Esophagus muscularis mucosa (tissue), 4 donors: ENCODE measurements around the gene LKAAEAR1. TPM values are rescaled to one million over a fixed set of nuclear protein-coding genes. Genes with fewer than 3 reads are reported as not detected.

Experiments
- DNase-seq: peaks from one replicate; pipeline ENCODE4 v3.0.0-alpha.2; 2017; ENCODE audit errors: extremely low spot score
- H3K27ac ChIP-seq, 4 donors: fragments of 200-600 bp; sonication (generic); replicated peaks in 1 of 4; 1 replicate in 3 of 4; 2 replicates in 1 of 4; pipeline ENCODE4 v1.5.1; 2016 to 2019; ENCODE audit warnings: mild to moderate bottlenecking in 1 of 4
- H3K27me3 ChIP-seq, 4 donors: fragments of 200-600 bp; sonication (generic); one replicate each; pipeline versions ENCODE4 v1.5.1 to v1.6.0; 2016 to 2019
- H3K36me3 ChIP-seq, 4 donors: fragments of 200-600 bp; sonication (generic); one replicate each; pipeline ENCODE4 v1.5.1; 2016 to 2019
- H3K4me1 ChIP-seq, 4 donors: fragments of 200-600 bp; sonication (generic); one replicate each; pipeline ENCODE4 v1.5.1; 2016 to 2019
- H3K4me3 ChIP-seq, 4 donors: fragments of 200-600 bp; sonication (generic); 1 replicate in 2 of 4; 2 replicates in 2 of 4; pipeline ENCODE4 v1.5.1; 2016 to 2019; ENCODE audit warnings: mild to moderate bottlenecking in 4 of 4, moderate library complexity in 1 of 4
- H3K9me3 ChIP-seq, 4 donors: fragments of 200-600 bp; sonication (generic); 1 replicate in 3 of 4; 2 replicates in 1 of 4; pipeline ENCODE4 v1.5.1; 2016 to 2019
- CTCF ChIP-seq, 3 experiments: fragments of 200-600 bp in 2 of 3; fragments of 450-650 bp in 1 of 3; sonication (generic) in 2 of 3; IDR thresholded peaks; one replicate each; pipeline ENCODE4 v1.5.1; 2017 to 2019; ENCODE audit warnings: antibody characterized with exemption in 3 of 3, mild to moderate bottlenecking in 2 of 3, moderate library complexity in 1 of 3
- EP300 ChIP-seq: sonication (generic); formaldehyde crosslinking; IDR thresholded peaks from one replicate; pipeline ENCODE4 v1.6.1; 2017; ENCODE audit warnings: antibody characterized with exemption
- POLR2A ChIP-seq: fragments of 450-650 bp; IDR thresholded peaks from one replicate; pipeline ENCODE4 v1.6.1; 2017; ENCODE audit warnings: antibody characterized with exemption, moderate library complexity, mild to moderate bottlenecking, low read depth
- POLR2AphosphoS5 ChIP-seq, 2 donors: sonication (generic); formaldehyde crosslinking; IDR thresholded peaks; one replicate each; pipeline ENCODE4 v1.6.1; 2017; ENCODE audit warnings: antibody characterized with exemption in 2 of 2
- WGBS: methylation state at CpG from one replicate; pipeline ENCODE4 v1.1.5; 2018; 5-methylcytosine and 5-hydroxymethylcytosine counted together
- intact Hi-C: fragments of 100-400 bp; cut with DNase I; formaldehyde crosslinking; loops from one replicate; pipeline ENCODE4 v1.15.1; 2023
- total RNA-seq, 4 donors: library from RNA; depleted of rRNA; stranded (reverse); fragments of >200 nt; gene quantifications; one replicate each; pipeline versions ENCODE4 v1.1.0 to v1.2.1, GENCODE V29; 2016

The LKAAEAR1 gene
- total RNA-seq, 4 donors from 2014 or later, result not detected

- Histone ChIP-seq H3K36me3 (peaks cover 6 to 36% (median 33%) of the 10 kb centered on the region in 4 donors), H3K27ac (no peak overlapping the region), H3K27me3 (no peaks in the 10 kb centered on the region), H3K4me1 (peaks cover 26 to 33% (median 26%) of the 10 kb centered on the region in 4 donors), H3K9me3 (no peaks in the 10 kb centered on the region), H3K4me3 (peak overlapping the region; percentile 67 to 86 (median 76))
- TF ChIP-seq POLR2A (no peak), POLR2AphosphoS5 (IDR thresholded peaks at IDR 0.05) (no peak), EP300 (no peak), CTCF (IDR thresholded peaks at IDR 0.05) (no peak)
- 92% methylated on average over 7 of the region's 22 CpGs for WGBS
- no peak for DNase-seq
- intact Hi-C loops, result no loop called here
These were observed 7.9 kb downstream of the LKAAEAR1 start for GRCh38 chr20:64076061-64076997.

- H3K27me3 ChIP-seq, result no peaks in the 10 kb centered on the region
- WGBS, result 93% methylated on average over 12 of the region's 12 CpGs
- intact Hi-C loops, result no loop called here
- no peaks in the 10 kb centered on the region for H3K9me3 ChIP-seq
- H3K36me3 ChIP-seq, result peaks cover 6 to 40% (median 35%) of the 10 kb centered on the region in 4 donors
- no peak overlapping the region for H3K4me3 ChIP-seq
- peaks cover 24 to 32% (median 26%) of the 10 kb centered on the region in 4 donors for H3K4me1 ChIP-seq
- TF ChIP-seq EP300 (no peak), POLR2A (no peak), POLR2AphosphoS5 (IDR thresholded peaks at IDR 0.05) (no peak), CTCF (IDR thresholded peaks at IDR 0.05) (no peak)
- H3K27ac ChIP-seq, result no peak overlapping the region
- no peak for DNase-seq
These were observed 8.6 kb downstream of the LKAAEAR1 start for GRCh38 chr20:64075556-64075955.

- intact Hi-C loops, result no loop called here
- H3K4me3 ChIP-seq, result no peak overlapping the region
- H3K27ac ChIP-seq, result no peak overlapping the region
- no peak for TF ChIP-seq POLR2A
- TF ChIP-seq POLR2AphosphoS5 (IDR thresholded peaks at IDR 0.05), result no peak
- no peak for TF ChIP-seq EP300
- no peak for TF ChIP-seq CTCF (IDR thresholded peaks at IDR 0.05)
- WGBS, result 95% methylated on average over 8 of the region's 8 CpGs
- H3K27me3 ChIP-seq, result no peaks in the 10 kb centered on the region
- H3K36me3 ChIP-seq, result peaks cover 6 to 46% (median 37%) of the 10 kb centered on the region in 4 donors
- DNase-seq, result no peak
- H3K4me1 ChIP-seq, result peaks cover 18 to 26% (median 20%) of the 10 kb centered on the region in 4 donors
- no peaks in the 10 kb centered on the region for H3K9me3 ChIP-seq
These were observed 9.2 kb downstream of the LKAAEAR1 start for GRCh38 chr20:64074963-64075362.

GRCh38 chr20:64074184-64074789 lies 9.9 kb downstream of the LKAAEAR1 start:
- H3K36me3 ChIP-seq, result peaks cover 6 to 48% (median 37%) of the 10 kb centered on the region in 4 donors
- DNase-seq, result no peak
- intact Hi-C loops, result no loop called here
- TF ChIP-seq POLR2AphosphoS5 (IDR thresholded peaks at IDR 0.05) (no peak), CTCF (IDR thresholded peaks at IDR 0.05) (no peak), EP300 (no peak)
- peaks cover 14 to 26% (median 18%) of the 10 kb centered on the region in 4 donors for H3K4me1 ChIP-seq
- H3K9me3 ChIP-seq, result no peaks in the 10 kb centered on the region
- no peak overlapping the region for H3K27ac ChIP-seq
- no peaks in the 10 kb centered on the region for H3K27me3 ChIP-seq
- 91% methylated on average over 15 of the region's 28 CpGs for WGBS
- no peak overlapping the region for H3K4me3 ChIP-seq
